Measurements from ENCODE around the gene PPA2. TPM values are rescaled to one million over a fixed set of nuclear protein-coding genes. Genes with fewer than 3 reads are reported as not detected.

The PPA2 gene
- total RNA-seq, 1 experiment from 2014 or later = 54.6 TPM

DNA sequence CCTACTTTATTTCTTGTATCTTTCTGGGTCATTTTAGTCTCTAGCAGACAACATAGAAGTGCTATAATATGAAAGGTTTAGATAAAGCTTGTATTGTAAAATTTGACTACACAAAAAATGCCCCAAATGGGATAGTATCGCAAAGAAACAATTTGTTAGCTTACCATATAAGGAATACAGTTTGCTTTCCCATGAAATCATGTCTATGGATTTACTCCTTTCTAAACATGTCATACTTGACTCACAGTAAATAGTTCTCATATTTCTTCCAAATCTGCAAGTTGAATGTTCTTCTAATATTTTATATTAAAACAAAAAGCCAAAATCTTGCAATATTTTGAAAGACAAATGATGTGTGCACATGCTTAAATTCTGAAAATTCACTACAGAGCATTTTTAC is 103.9 kb downstream of the PPA2 start:
- Histone ChIP-seq H3K9me3 (ENCODE audit: control insufficient read depth, insufficient read depth, low read depth, low read length) (no peaks in the 10 kb centered on the region), H3K27me3 (ENCODE audit: control insufficient read depth, insufficient read depth, low read length) (no peaks in the 10 kb centered on the region), H3K27ac (ENCODE audit: low read length) (no peak overlapping the region), H3K36me3 (ENCODE audit: control insufficient read depth, insufficient read depth, low read length) (peaks cover 2% of the 10 kb centered on the region; the same call in 1 of the 2 replicates), H3K4me1 (ENCODE audit: control insufficient read depth, insufficient read depth, low read length) (no peaks in the 10 kb centered on the region), H3K4me3 (ENCODE audit: low read depth in 2 of 2, low read length in 2 of 2) (no peak overlapping the region)
- intact Hi-C loops (cut with micrococcal nuclease; ENCODE audit: unreplicated experiment) = no loop called here
- ChIA-PET CTCF (no interaction called here), POLR2A (no interaction called here)
- no peak for DNase-seq (ENCODE audit: low read depth, low spot score)
- ATAC-seq = no peak
- TF ChIP-seq POLR2AphosphoS5 (IDR thresholded peaks at IDR 0.05; ENCODE audit: low read depth, low read length) (no peak), TCF7L2 (IDR thresholded peaks at IDR 0.05; ENCODE audit: low read depth, low read length) (no peak), SIN3A (IDR thresholded peaks at IDR 0.05; ENCODE audit: borderline replicate concordance, insufficient read depth, low read depth, low read length) (no peak)
- TF ChIP-seq, protein P1, sequence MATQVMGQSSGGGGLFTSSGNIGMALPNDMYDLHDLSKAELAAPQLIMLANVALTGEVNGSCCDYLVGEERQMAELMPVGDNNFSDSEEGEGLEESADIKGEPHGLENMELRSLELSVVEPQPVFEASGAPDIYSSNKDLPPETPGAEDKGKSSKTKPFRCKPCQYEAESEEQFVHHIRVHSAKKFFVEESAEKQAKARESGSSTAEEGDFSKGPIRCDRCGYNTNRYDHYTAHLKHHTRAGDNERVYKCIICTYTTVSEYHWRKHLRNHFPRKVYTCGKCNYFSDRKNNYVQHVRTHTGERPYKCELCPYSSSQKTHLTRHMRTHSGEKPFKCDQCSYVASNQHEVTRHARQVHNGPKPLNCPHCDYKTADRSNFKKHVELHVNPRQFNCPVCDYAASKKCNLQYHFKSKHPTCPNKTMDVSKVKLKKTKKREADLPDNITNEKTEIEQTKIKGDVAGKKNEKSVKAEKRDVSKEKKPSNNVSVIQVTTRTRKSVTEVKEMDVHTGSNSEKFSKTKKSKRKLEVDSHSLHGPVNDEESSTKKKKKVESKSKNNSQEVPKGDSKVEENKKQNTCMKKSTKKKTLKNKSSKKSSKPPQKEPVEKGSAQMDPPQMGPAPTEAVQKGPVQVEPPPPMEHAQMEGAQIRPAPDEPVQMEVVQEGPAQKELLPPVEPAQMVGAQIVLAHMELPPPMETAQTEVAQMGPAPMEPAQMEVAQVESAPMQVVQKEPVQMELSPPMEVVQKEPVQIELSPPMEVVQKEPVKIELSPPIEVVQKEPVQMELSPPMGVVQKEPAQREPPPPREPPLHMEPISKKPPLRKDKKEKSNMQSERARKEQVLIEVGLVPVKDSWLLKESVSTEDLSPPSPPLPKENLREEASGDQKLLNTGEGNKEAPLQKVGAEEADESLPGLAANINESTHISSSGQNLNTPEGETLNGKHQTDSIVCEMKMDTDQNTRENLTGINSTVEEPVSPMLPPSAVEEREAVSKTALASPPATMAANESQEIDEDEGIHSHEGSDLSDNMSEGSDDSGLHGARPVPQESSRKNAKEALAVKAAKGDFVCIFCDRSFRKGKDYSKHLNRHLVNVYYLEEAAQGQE (IDR thresholded peaks at IDR 0.05; ENCODE audit: insufficient read depth in 1 of 2, low read depth in 2 of 2, low read length in 1 of 2) = no peak
- TF ChIP-seq, protein P2, sequence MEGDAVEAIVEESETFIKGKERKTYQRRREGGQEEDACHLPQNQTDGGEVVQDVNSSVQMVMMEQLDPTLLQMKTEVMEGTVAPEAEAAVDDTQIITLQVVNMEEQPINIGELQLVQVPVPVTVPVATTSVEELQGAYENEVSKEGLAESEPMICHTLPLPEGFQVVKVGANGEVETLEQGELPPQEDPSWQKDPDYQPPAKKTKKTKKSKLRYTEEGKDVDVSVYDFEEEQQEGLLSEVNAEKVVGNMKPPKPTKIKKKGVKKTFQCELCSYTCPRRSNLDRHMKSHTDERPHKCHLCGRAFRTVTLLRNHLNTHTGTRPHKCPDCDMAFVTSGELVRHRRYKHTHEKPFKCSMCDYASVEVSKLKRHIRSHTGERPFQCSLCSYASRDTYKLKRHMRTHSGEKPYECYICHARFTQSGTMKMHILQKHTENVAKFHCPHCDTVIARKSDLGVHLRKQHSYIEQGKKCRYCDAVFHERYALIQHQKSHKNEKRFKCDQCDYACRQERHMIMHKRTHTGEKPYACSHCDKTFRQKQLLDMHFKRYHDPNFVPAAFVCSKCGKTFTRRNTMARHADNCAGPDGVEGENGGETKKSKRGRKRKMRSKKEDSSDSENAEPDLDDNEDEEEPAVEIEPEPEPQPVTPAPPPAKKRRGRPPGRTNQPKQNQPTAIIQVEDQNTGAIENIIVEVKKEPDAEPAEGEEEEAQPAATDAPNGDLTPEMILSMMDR (IDR thresholded peaks at IDR 0.05) = no peak
- in situ Hi-C loops (cut with HindIII; ENCODE audit: low pct_unique_long_range_greater_than_20kb, low sequenced_read_pairs) = no loop called here
- BruUV-seq (replicated peaks) = no TSS peak

DNA sequence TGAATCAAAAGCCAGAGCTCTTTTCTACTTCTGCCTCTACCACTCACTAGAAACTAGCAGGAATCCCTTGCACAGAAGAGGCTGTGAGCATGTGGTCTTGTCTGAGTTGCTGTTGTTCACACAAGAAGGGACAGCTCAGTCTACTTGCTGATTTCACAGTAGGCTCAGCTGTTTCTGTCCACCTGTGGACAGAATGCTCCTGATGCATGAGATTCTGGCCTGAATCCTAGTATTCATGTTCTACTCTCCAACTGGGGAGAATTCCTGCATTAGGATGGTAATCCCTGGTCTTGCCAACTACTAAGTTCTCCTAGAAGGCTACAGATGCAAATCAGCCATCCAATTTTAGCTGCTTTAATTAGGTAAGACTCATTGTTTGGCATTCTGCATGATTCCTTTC is 112.8 kb downstream of the PPA2 start:
- DNase-seq (ENCODE audit: low read depth, low spot score) = no peak
- intact Hi-C loops (cut with micrococcal nuclease; ENCODE audit: unreplicated experiment) (no loop called here), in situ Hi-C loops (cut with HindIII; ENCODE audit: low pct_unique_long_range_greater_than_20kb, low sequenced_read_pairs) (no loop called here)
- TF ChIP-seq SIN3A (IDR thresholded peaks at IDR 0.05; ENCODE audit: borderline replicate concordance, insufficient read depth, low read depth, low read length) (no peak), TCF7L2 (IDR thresholded peaks at IDR 0.05; ENCODE audit: low read depth, low read length) (no peak), POLR2AphosphoS5 (IDR thresholded peaks at IDR 0.05; ENCODE audit: low read depth, low read length) (no peak)
- TF ChIP-seq, protein P2 (IDR thresholded peaks at IDR 0.05) = no peak
- TF ChIP-seq, protein P1 (IDR thresholded peaks at IDR 0.05; ENCODE audit: insufficient read depth in 1 of 2, low read depth in 2 of 2, low read length in 1 of 2) = no peak
- Histone ChIP-seq H3K36me3 (ENCODE audit: control insufficient read depth, insufficient read depth, low read length) (no peaks in the 10 kb centered on the region), H3K27me3 (ENCODE audit: control insufficient read depth, insufficient read depth, low read length) (no peaks in the 10 kb centered on the region), H3K4me3 (ENCODE audit: low read depth in 2 of 2, low read length in 2 of 2) (no peak overlapping the region), H3K9me3 (ENCODE audit: control insufficient read depth, insufficient read depth, low read depth, low read length) (no peaks in the 10 kb centered on the region), H3K4me1 (ENCODE audit: control insufficient read depth, insufficient read depth, low read length) (no peaks in the 10 kb centered on the region), H3K27ac (ENCODE audit: low read length) (no peak overlapping the region)
- ChIA-PET POLR2A (no interaction called here), CTCF (no interaction called here)
- no TSS peak for BruUV-seq (replicated peaks)
- no peak for ATAC-seq
